H1 (cell line): ENCODE measurements around the gene HHAT. TPM values are rescaled to one million over a fixed set of nuclear protein-coding genes. Genes with fewer than 3 reads are reported as not detected.

Experiments
- CTCF ChIA-PET: fragments of 300-600 bp; sonication (Branson Sonifier 250); formaldehyde crosslinking; loops from one replicate; lab custom pipeline; 2021; ENCODE audit not compliant: partially characterized antibody; lab: Charles Lee
- POLR2A ChIA-PET: fragments of 300-600 bp; sonication (Branson Sonifier 250); formaldehyde crosslinking; loops from one replicate; lab custom pipeline; 2021; ENCODE audit warnings: inconsistent platforms; ENCODE audit not compliant: partially characterized antibody; lab: Charles Lee
- DNase-seq, 2 experiments: peaks; one replicate each; pipeline versions ENCODE4 v3.0.0 to v3.0.0-alpha.2; 2010 to 2022; ENCODE audit warnings: low spot score in 2 of 2, low read depth in 1 of 2, mixed read lengths in 1 of 2
- FAIRE-seq: peaks from 2 replicates; lab custom pipeline; 2011; peaks lifted over from hg19 to GRCh38; lab: Jason Lieb, UNC
- H2AFZ ChIP-seq: 2 replicates; pipeline ENCODE4 v1.8.1; 2012; ENCODE audit warnings: low read length, inconsistent platforms
- H2AK5ac ChIP-seq: 2 replicates; pipeline ENCODE4 v1.6.1; 2013; ENCODE audit warnings: low read depth, low read length
- H2BK120ac ChIP-seq: replicated peaks from 2 replicates; pipeline ENCODE3; 2013; ENCODE audit warnings: low read depth, low read length, inconsistent platforms
- H2BK12ac ChIP-seq: 2 replicates; pipeline ENCODE4 v1.6.1; 2013; ENCODE audit warnings: low read depth, low read length
- H2BK15ac ChIP-seq: 2 replicates; pipeline ENCODE4 v1.6.1; 2013; ENCODE audit warnings: low read length
- H2BK20ac ChIP-seq: 2 replicates; pipeline ENCODE4 v1.6.1; 2013; ENCODE audit warnings: low read length
- H2BK5ac ChIP-seq: 2 replicates; pipeline ENCODE4 v1.6.1; 2013; ENCODE audit warnings: low read depth, low read length
- H3K14ac ChIP-seq: 2 replicates; pipeline ENCODE4 v1.6.1; 2013; ENCODE audit warnings: inconsistent platforms; ENCODE audit not compliant: insufficient read length
- H3K18ac ChIP-seq: 2 replicates; pipeline ENCODE4 v1.6.1; 2013; ENCODE audit warnings: low read length; ENCODE audit errors: extremely low read depth
- H3K23ac ChIP-seq: 2 replicates; pipeline ENCODE4 v1.6.1; 2013; ENCODE audit warnings: inconsistent platforms; ENCODE audit not compliant: insufficient read length
- H3K23me2 ChIP-seq: 2 replicates; pipeline ENCODE4 v1.6.1; 2013; ENCODE audit warnings: low read depth, low read length
- H3K27ac ChIP-seq: 2 replicates; pipeline ENCODE4 v1.6.1; 2011; ENCODE audit warnings: low read depth, low read length, inconsistent platforms
- H3K27me3 ChIP-seq, 4 experiments: replicated peaks in 1 of 4; 1 replicate in 1 of 4; 2 replicates in 3 of 4; pipeline versions ENCODE4 v1.6.1 to v1.8.1; 2011 to 2013; ENCODE audit warnings: low read length in 3 of 4, mild to moderate bottlenecking in 3 of 4, inconsistent platforms in 2 of 4, mixed read lengths in 2 of 4, moderate library complexity in 1 of 4; ENCODE audit not compliant: control insufficient read depth in 3 of 4, insufficient read depth in 3 of 4; ENCODE audit errors: extremely low read depth in 1 of 4
- H3K36me3 ChIP-seq, 4 experiments: 2 replicates each; pipeline versions ENCODE4 v1.6.1 to v1.8.1; 2011 to 2013; ENCODE audit warnings: mild to moderate bottlenecking in 4 of 4, low read length in 3 of 4, moderate library complexity in 2 of 4, control low read depth in 1 of 4, inconsistent platforms in 1 of 4; ENCODE audit not compliant: insufficient read depth in 4 of 4, control insufficient read depth in 2 of 4
- H3K4ac ChIP-seq: replicated peaks from 2 replicates; pipeline ENCODE3; 2013; ENCODE audit warnings: low read length, low read depth, mixed read lengths, inconsistent platforms; ENCODE audit not compliant: insufficient read length
- H3K4me1 ChIP-seq, 4 experiments: replicated peaks in 1 of 4; 1 replicate in 1 of 4; 2 replicates in 3 of 4; pipeline versions ENCODE4 v1.6.1 to v1.8.1; 2011 to 2013; ENCODE audit warnings: low read length in 3 of 4, inconsistent platforms in 2 of 4, mixed read lengths in 1 of 4; ENCODE audit not compliant: insufficient read depth in 4 of 4, control insufficient read depth in 3 of 4
- H3K4me2 ChIP-seq, 2 experiments: 2 replicates each; pipeline versions ENCODE4 v1.6.1 to v1.8.1; 2011 to 2013; ENCODE audit warnings: low read depth in 2 of 2, low read length in 2 of 2, control low read depth in 1 of 2, inconsistent platforms in 1 of 2, mild to moderate bottlenecking in 1 of 2; ENCODE audit not compliant: insufficient read depth in 1 of 2
- H3K4me3 ChIP-seq, 4 experiments: fragments of 200-600, 300-600 bp in 1 of 4; sonication (generic), shearing (Covaris generic), sonication (Bioruptor Twin) in 1 of 4; 2 replicates each; pipeline versions ENCODE4 v1.5.1 to v1.8.1; 2011 to 2016; ENCODE audit warnings: low read length in 4 of 4, low read depth in 3 of 4, control low read depth in 2 of 4, inconsistent platforms in 2 of 4, mild to moderate bottlenecking in 2 of 4, mixed read lengths in 1 of 4, moderate library complexity in 1 of 4; ENCODE audit not compliant: insufficient read depth in 2 of 4; ENCODE audit errors: extremely low read depth in 1 of 4
- H3K56ac ChIP-seq: replicated peaks from 2 replicates; pipeline ENCODE3; 2013; ENCODE audit warnings: low read depth, mild to moderate bottlenecking, mixed read lengths, low read length, inconsistent platforms; ENCODE audit not compliant: insufficient read length
- H3K79me1 ChIP-seq: 2 replicates; pipeline ENCODE4 v1.6.1; 2013; ENCODE audit warnings: low read depth, low read length, control low read depth
- H3K79me2 ChIP-seq, 2 experiments: 2 replicates each; pipeline versions ENCODE4 v1.6.1 to v1.8.1; 2012 to 2013; ENCODE audit warnings: low read length in 2 of 2, mild to moderate bottlenecking in 2 of 2, inconsistent platforms in 1 of 2; ENCODE audit not compliant: insufficient read depth in 2 of 2, control insufficient read depth in 1 of 2
- H3K9ac ChIP-seq, 4 experiments: replicated peaks in 1 of 4; 1 replicate in 1 of 4; 2 replicates in 3 of 4; pipeline versions ENCODE4 v1.6.1 to v1.8.1; 2011 to 2013; ENCODE audit warnings: low read depth in 3 of 4, low read length in 3 of 4, control low read depth in 2 of 4, mild to moderate bottlenecking in 2 of 4, moderate library complexity in 2 of 4, inconsistent platforms in 1 of 4; ENCODE audit errors: extremely low read depth in 1 of 4
- H3K9me3 ChIP-seq, 2 experiments: 2 replicates each; pipeline versions ENCODE4 v1.6.1 to v1.8.1; 2012 to 2013; ENCODE audit warnings: mild to moderate bottlenecking in 2 of 2, moderate library complexity in 2 of 2, control low read depth in 1 of 2, inconsistent platforms in 1 of 2, low read depth in 1 of 2, low read length in 1 of 2, mixed read lengths in 1 of 2; ENCODE audit not compliant: insufficient read depth in 2 of 2
- H4K20me1 ChIP-seq, 2 experiments: replicated peaks in 1 of 2; 2 replicates each; pipeline versions ENCODE3 to v1.8.1; 2011 to 2013; ENCODE audit warnings: inconsistent platforms in 2 of 2, low read length in 2 of 2, mild to moderate bottlenecking in 1 of 2; ENCODE audit not compliant: insufficient read depth in 2 of 2, control insufficient read depth in 1 of 2
- H4K5ac ChIP-seq: 2 replicates; pipeline ENCODE4 v1.6.1; 2013; ENCODE audit warnings: low read length, low read depth, mixed read lengths, inconsistent platforms; ENCODE audit not compliant: insufficient read length
- H4K8ac ChIP-seq: 2 replicates; pipeline ENCODE4 v1.8.0; 2013; ENCODE audit warnings: mild to moderate bottlenecking, moderate library complexity, low read length, inconsistent platforms; ENCODE audit not compliant: insufficient read depth; ENCODE audit errors: extremely low read depth
- H4K91ac ChIP-seq: replicated peaks from 2 replicates; pipeline ENCODE3; 2013; ENCODE audit warnings: low read length, mixed read lengths, inconsistent platforms; ENCODE audit not compliant: insufficient read length
- ASH2L ChIP-seq: fragments of 200-600, 300-600 bp; sonication (generic); IDR thresholded peaks from one replicate; pipeline ENCODE4 v1.7.1; 2017; ENCODE audit warnings: low read length
- CEBPB ChIP-seq: IDR thresholded peaks from 2 replicates; pipeline ENCODE4 v1.6.1; 2012; ENCODE audit warnings: low read depth, low read length
- EGR1 ChIP-seq: IDR thresholded peaks from 2 replicates; pipeline ENCODE4 v1.6.1; 2011; ENCODE audit warnings: low read depth, low read length, borderline replicate concordance
- KDM5A ChIP-seq: fragments of 200-600 bp; IDR thresholded peaks from 2 replicates; pipeline ENCODE4 v1.7.1; 2012; ENCODE audit warnings: mild to moderate bottlenecking, low read length, inconsistent platforms, mixed read lengths
- NANOG ChIP-seq: IDR thresholded peaks from 2 replicates; pipeline ENCODE4 v1.6.1; 2011; ENCODE audit warnings: low read length, low read depth, mild to moderate bottlenecking, inconsistent platforms; ENCODE audit not compliant: insufficient read depth, poor library complexity, severe bottlenecking
- RAD21 ChIP-seq, 2 experiments: IDR thresholded peaks in 1 of 2; conservative IDR thresholded peaks in 1 of 2; 2 replicates each; pipeline ENCODE4 v1.6.1; 2011; ENCODE audit warnings: low read depth in 2 of 2, low read length in 2 of 2, improper control_type of control experiment in 1 of 2, inconsistent platforms in 1 of 2, mild to moderate bottlenecking in 1 of 2, moderate library complexity in 1 of 2
- SUZ12 ChIP-seq: fragments of 200-600 bp; sonication (generic); IDR thresholded peaks from 2 replicates; pipeline ENCODE4 v1.6.1; 2012; ENCODE audit warnings: mild to moderate bottlenecking, inconsistent platforms, low read length, moderate library complexity, mixed read lengths
- TAF7 ChIP-seq: optimal IDR thresholded peaks from 2 replicates; pipeline ENCODE3; 2011; ENCODE audit warnings: low read depth, mild to moderate bottlenecking, inconsistent platforms, low read length, moderate library complexity, borderline replicate concordance
- TCF12 ChIP-seq: IDR thresholded peaks from 2 replicates; pipeline ENCODE4 v1.6.1; 2011; ENCODE audit warnings: low read depth, mild to moderate bottlenecking, low read length
- YY1 ChIP-seq: IDR thresholded peaks from 2 replicates; pipeline ENCODE4 v1.6.1; 2011; ENCODE audit warnings: low read depth, mild to moderate bottlenecking, low read length
- WGBS, 2 experiments: shearing (Covaris generic) in 1 of 2; methylation state at CpG; one replicate each; pipeline versions ENCODE4 v1.1.6 to v1.1.7; 2013 to 2015; ENCODE audit warnings: low lambda C conversion rate in 2 of 2, mixed read lengths in 2 of 2, inconsistent platforms in 1 of 2, low coverage in 1 of 2, missing lambda C conversion rate in 1 of 2; ENCODE audit not compliant: insufficient replicate concordance in 2 of 2, insufficient coverage in 1 of 2, insufficient read length in 1 of 2; ENCODE audit errors: extremely low coverage in 1 of 2, missing lambda C conversion rate in 1 of 2; 5-methylcytosine and 5-hydroxymethylcytosine counted together
- polyA plus RNA-seq, 7 experiments: library from polyadenylated mRNA; depleted of rRNA in 3 of 7; stranded (reverse) in 5 of 7; unstranded in 2 of 7; fragments of >200 nt in 5 of 7; fragments of 200-250 nt in 2 of 7; gene quantifications; 1 replicate in 5 of 7; 2 replicates in 1 of 7; 4 replicates in 1 of 7; pipeline versions ENCODE4 v1.2.1 to v1.2.3, GENCODE V29; 2011 to 2013; ENCODE audit warnings: missing spikeins in 2 of 7, mixed read lengths in 2 of 7
- total RNA-seq: library from RNA; stranded (reverse); fragmentation: NEBNext Ultra II Directional; extraction: Animal tissue kit (Norgen Biotek cat#: 25700); gene quantifications from 2 replicates; pipeline ENCODE4 v1.2.1, GENCODE V29; 2021

Gene HHAT
- total and polyA plus RNA-seq, 2 of the 8 experiments (the other 6 are each of a cell fraction or from before 2014, with no cell fraction given) = 0.15 to 0.51 TPM

DNA sequence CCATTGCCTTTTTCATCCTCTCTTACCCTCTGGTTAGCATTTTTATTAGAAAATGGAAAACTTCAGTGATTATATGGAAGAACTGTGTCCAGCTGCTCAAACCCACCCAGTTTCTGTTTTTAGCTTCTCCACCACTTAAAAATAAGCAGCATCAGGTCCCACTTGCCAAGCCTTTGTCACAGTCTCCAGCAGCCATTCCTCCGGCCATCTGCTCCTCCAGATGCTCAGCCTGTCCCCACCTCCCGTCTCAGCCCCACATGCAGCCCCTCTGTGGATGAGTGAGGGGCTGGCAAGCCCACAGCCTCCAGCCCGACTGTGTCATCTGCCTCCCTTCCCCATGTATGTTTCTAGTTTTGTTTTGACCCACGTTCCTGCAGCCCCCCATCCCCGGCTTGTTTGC lies 289.7 kb downstream of the HHAT start:
- no peaks in the 10 kb centered on the region for H3K36me3 ChIP-seq
- H4K5ac ChIP-seq = no peak overlapping the region
- H3K4me3 ChIP-seq = no peak overlapping the region
- no peak overlapping the region for H2BK5ac ChIP-seq
- no peak overlapping the region for H2BK15ac ChIP-seq
- H3K9me3 ChIP-seq = no peaks in the 10 kb centered on the region
- no peak overlapping the region for H3K4ac ChIP-seq
- H4K91ac ChIP-seq = no peak overlapping the region
- no peak overlapping the region for H3K9ac ChIP-seq
- no peak overlapping the region for H4K8ac ChIP-seq
- no peak for TF ChIP-seq TAF7
- no peak for TF ChIP-seq YY1
- TF ChIP-seq TCF12 = no peak
- TF ChIP-seq NANOG = no peak
- TF ChIP-seq EGR1 = no peak
- no peak for TF ChIP-seq RAD21 (IDR thresholded peaks at IDR 0.05 in 1 of 2, conservative IDR thresholded peaks at IDR 0.05 in 1 of 2; ENCODE audit: low read depth in 2 of 2, low read length in 2 of 2)
- TF ChIP-seq SUZ12 = no peak
- TF ChIP-seq ASH2L = no peak
- TF ChIP-seq CEBPB = no peak
- TF ChIP-seq KDM5A = no peak
- H3K79me2 ChIP-seq = no peaks in the 10 kb centered on the region
- no peak overlapping the region for H3K27ac ChIP-seq
- no peak overlapping the region for H3K56ac ChIP-seq
- FAIRE-seq (no peak), DNase-seq (no peak)
- no peaks in the 10 kb centered on the region for H3K79me1 ChIP-seq
- H3K27me3 ChIP-seq = no peaks in the 10 kb centered on the region
- ChIA-PET CTCF (no interaction called here), POLR2A (no interaction called here)
- H2AK5ac ChIP-seq = no peak overlapping the region
- H3K14ac ChIP-seq = no peak overlapping the region
- 100% methylated on average over 5 of the region's 5 CpGs; no CpG with 5 or more reads in 1 of the 2 experiments for WGBS, 2 experiments
- H3K18ac ChIP-seq = no peak overlapping the region
- H2BK12ac ChIP-seq = no peak overlapping the region
- no peak overlapping the region for H2BK120ac ChIP-seq
- no peak overlapping the region for H3K4me2 ChIP-seq
- H3K23me2 ChIP-seq = no peaks in the 10 kb centered on the region
- no peak overlapping the region for H2BK20ac ChIP-seq
- H2AFZ ChIP-seq = no peak overlapping the region
- H4K20me1 ChIP-seq = no peaks in the 10 kb centered on the region
- H3K4me1 ChIP-seq = no peaks in the 10 kb centered on the region
- no peak overlapping the region for H3K23ac ChIP-seq
